Pancreas (tissue), 10 donors: Measurements from ENCODE around the gene SYNE3. TPM values are rescaled to one million over a fixed set of nuclear protein-coding genes. Genes with fewer than 3 reads are reported as not detected.
A peak's percentile ranks its signal among the peaks of the same experiment; 100 is the strongest.

Experiments used
- ATAC-seq, 4 donors: fragments of 200-7000 bp; cut with Tn5 transposase; one replicate each; pipeline versions ENCODE4 v1.8.0 to v1.9.1; 2020; ENCODE audit warnings: mild to moderate bottlenecking in 4 of 4, moderate library complexity in 4 of 4
- DNase-seq, 6 donors: peaks; one replicate each; pipeline ENCODE4 v3.0.0-alpha.2; 2020
- FAIRE-seq: peaks from 2 replicates; lab custom pipeline; 2012; peaks lifted over from hg19 to GRCh38; lab: Jason Lieb, UNC
- H3K27ac ChIP-seq, 4 donors: fragments of 200-600 bp; sonication (generic); 1 replicate in 3 of 4; 2 replicates in 1 of 4; pipeline versions ENCODE4 v1.5.0 to v1.8.0; 2020
- H3K27me3 ChIP-seq, 4 donors: fragments of 200-600 bp; one replicate each; pipeline ENCODE4 v1.8.0; 2021
- H3K36me3 ChIP-seq, 3 donors: fragments of 200-600 bp; sonication (generic) in 1 of 3; one replicate each; pipeline versions ENCODE4 v1.5.0 to v1.8.0; 2020 to 2021
- H3K4me1 ChIP-seq, 3 donors: fragments of 200-600 bp; one replicate each; pipeline ENCODE4 v1.8.0; 2021
- H3K4me3 ChIP-seq, 4 donors: fragments of 200-600 bp; sonication (generic) in 2 of 4; one replicate each; pipeline versions ENCODE4 v1.5.0 to v1.8.0; 2020 to 2021
- H3K9me3 ChIP-seq, 4 donors: fragments of 200-600 bp; one replicate each; pipeline ENCODE4 v1.8.0; 2021
- WGBS, 2 donors: extraction: QIAGEN DNeasy Blood & Tissue Kit; methylation state at CpG; one replicate each; pipeline ENCODE4 v1.1.7; 2013; 5-methylcytosine and 5-hydroxymethylcytosine counted together
- intact Hi-C, 3 donors: fragments of 100-400 bp; cut with DNase I; formaldehyde crosslinking; loops; one replicate each; pipeline versions ENCODE4 v1.11.1 to v1.14.2; 2022
- polyA plus RNA-seq, 2 donors: library from polyadenylated mRNA; stranded (reverse); fragments of 200-250 nt; gene quantifications; one replicate each; pipeline ENCODE4 v1.2.3, GENCODE V29; 2013
- total RNA-seq, 6 donors: library from RNA; stranded (reverse); fragmentation: NEBNext Ultra II Directional in 4 of 6; extraction: Animal tissue kit (Norgen Biotek cat#: 25700) in 4 of 6; gene quantifications; one replicate each; pipeline versions ENCODE4 v1.2.1 to v1.2.4, GENCODE V29; 2021 to 2023
- TF ChIP-seq, protein P1 (sequence below), 4 donors: fragments of 200-600 bp; sonication (generic) in 3 of 4; IDR thresholded peaks; one replicate each; pipeline versions ENCODE4 v1.5.0 to v1.8.0; 2021; ENCODE audit warnings: antibody characterized with exemption in 4 of 4
- donor health status: healthy with polysubstance abuse.
- donor health status: DM: no; HTN: no; CAD: no; lungs with moderate emphysema.
- donor health status: DM: no; HTN: no; CAD: no.
- donor health status: control.
- donor health status: control.
- donor health status: Bipolar disorder and iron deficiency.
- donor health status: DM: yes; HTN: yes; CAD: no.
- donor health status: DM: no; HTN: no; CAD: no.
- donor health status: DM: no; HTN: no; CAD: no.
- donor health status: DM: yes; HTN: yes; CAD: no.

Gene SYNE3
- total and polyA plus RNA-seq, 8 donors = 0.54 to 4.5 (median 2.0) TPM

DNA sequence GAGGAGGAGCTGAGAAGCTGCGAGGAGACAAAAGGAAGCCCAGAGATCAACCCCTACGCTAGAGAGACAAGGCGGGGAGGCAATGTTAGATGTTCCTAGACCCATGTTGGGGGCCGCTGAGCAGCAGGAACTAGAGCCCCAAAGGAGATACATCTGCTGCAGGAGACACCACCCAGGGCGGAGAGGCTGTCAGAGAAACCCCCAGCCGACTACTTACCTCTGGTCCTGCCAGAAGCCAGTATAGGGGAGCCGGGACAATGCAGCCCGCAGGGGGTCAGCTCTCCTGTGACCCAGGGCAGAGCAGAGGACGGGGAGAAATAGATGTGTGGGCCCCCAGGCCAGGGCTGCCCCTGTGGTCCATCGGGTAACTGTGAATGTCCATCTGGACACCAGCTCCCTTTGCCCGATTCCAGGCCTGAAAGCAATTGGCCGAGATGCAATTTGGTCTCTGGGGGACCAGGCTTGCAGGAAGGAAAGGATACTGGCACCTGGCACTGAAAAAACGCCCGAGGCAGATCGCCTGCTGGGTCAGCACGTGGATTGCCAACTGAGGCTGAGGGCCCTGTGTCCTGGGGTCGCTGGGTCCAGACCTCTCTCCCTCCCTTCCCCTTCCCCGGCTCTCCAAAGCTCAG is 34.9 kb downstream of the SYNE3 start:
- intact Hi-C loops = no loop called here
- peaks cover 0 to 5% (median 0%) of the 10 kb centered on the region in 3 donors for H3K4me1 ChIP-seq
- H3K4me3 ChIP-seq = no peak overlapping the region
- 77 to 82% methylated on average over 18 of the region's 18 CpGs for WGBS, 2 donors
- H3K9me3 ChIP-seq = no peaks in the 10 kb centered on the region
- DNase-seq (no peak), FAIRE-seq (no peak), ATAC-seq (no peak)
- H3K27me3 ChIP-seq = no peaks in the 10 kb centered on the region
- H3K36me3 ChIP-seq = no peaks in the 10 kb centered on the region
- TF ChIP-seq, protein P1, sequence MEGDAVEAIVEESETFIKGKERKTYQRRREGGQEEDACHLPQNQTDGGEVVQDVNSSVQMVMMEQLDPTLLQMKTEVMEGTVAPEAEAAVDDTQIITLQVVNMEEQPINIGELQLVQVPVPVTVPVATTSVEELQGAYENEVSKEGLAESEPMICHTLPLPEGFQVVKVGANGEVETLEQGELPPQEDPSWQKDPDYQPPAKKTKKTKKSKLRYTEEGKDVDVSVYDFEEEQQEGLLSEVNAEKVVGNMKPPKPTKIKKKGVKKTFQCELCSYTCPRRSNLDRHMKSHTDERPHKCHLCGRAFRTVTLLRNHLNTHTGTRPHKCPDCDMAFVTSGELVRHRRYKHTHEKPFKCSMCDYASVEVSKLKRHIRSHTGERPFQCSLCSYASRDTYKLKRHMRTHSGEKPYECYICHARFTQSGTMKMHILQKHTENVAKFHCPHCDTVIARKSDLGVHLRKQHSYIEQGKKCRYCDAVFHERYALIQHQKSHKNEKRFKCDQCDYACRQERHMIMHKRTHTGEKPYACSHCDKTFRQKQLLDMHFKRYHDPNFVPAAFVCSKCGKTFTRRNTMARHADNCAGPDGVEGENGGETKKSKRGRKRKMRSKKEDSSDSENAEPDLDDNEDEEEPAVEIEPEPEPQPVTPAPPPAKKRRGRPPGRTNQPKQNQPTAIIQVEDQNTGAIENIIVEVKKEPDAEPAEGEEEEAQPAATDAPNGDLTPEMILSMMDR (IDR thresholded peaks at IDR 0.05) = no peak
- H3K27ac ChIP-seq = no peak overlapping the region

DNA sequence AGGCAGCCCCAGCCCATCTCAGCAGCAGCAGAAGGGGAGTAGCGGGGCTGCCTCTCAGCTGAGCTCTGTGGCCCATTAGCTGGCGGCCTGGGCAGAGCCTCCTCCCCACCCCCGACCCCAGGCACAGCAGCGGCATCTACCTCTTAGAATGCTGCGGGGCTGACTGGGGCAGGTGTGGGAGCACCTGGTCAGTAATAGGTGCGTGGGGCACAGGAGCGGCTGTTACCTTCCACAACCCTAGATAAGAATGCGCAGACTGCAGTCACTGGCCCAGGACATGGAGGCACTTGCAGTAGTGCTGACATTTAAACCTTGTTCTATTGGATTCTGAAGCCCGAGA is 35.6 kb downstream of the SYNE3 start:
- intact Hi-C loops = no loop called here
- TF ChIP-seq, protein P1 (IDR thresholded peaks at IDR 0.05) = no peak
- FAIRE-seq = no peak
- DNase-seq = peak in 1 of 6 donors; percentile 31
- Histone ChIP-seq H3K4me1 (peaks cover 0 to 5% (median 0%) of the 10 kb centered on the region in 3 donors), H3K4me3 (no peak overlapping the region), H3K36me3 (no peaks in the 10 kb centered on the region), H3K27me3 (no peaks in the 10 kb centered on the region), H3K9me3 (no peaks in the 10 kb centered on the region), H3K27ac (no peak overlapping the region)
- ATAC-seq = no peak
- 77 to 85% methylated on average over 9 of the region's 9 CpGs for WGBS, 2 donors

DNA sequence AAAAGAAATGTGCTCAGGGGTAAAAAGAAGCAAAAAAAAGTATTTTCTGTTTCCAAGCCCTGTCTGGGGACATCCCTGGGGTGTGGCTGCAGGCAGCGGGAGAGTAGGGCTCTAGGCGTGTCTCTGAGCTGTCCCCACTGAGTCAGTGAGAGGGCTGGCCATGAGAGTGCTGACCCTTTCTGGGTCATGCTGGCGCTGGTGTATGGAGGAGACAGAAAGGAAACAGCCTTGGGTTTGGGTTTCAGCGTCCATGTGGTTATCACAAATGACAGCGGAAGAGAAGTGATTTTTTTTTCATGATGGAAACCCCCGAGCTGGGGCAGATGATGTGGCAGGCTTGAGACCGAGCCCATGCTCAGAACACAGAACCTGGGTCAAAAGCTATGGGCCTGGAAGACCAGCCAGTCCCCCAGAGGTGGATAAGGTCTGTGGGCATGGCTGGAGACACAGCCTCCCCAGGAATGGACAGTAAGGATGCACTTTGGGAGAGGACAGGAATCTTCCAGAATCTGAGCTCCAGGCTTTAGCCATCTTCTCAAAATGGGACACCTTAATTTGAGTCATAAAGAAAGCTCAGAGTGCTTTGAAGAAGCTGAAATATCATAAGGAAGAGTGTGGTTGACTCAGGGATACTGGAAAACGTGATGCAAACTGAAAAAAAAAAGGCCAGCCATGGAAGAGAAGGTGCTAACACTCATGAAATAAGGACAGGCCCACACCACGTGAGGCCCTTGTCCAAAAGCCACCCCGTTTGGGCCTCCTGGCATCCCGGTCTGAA is 36.2 kb downstream of the SYNE3 start:
- no peaks in the 10 kb centered on the region for H3K27me3 ChIP-seq
- H3K9me3 ChIP-seq = no peaks in the 10 kb centered on the region
- H3K4me1 ChIP-seq = peaks cover 0 to 5% (median 0%) of the 10 kb centered on the region in 3 donors
- no peak overlapping the region for H3K27ac ChIP-seq
- no peak overlapping the region for H3K4me3 ChIP-seq
- FAIRE-seq = no peak
- TF ChIP-seq, protein P1 (IDR thresholded peaks at IDR 0.05) = no peak
- intact Hi-C loops = no loop called here
- ATAC-seq = peak in 3 of 4 donors; percentile 63 to 72 (median 64)
- peak in 2 of 6 donors; percentile 14 to 37 for DNase-seq
- WGBS, 2 donors = 76 to 77% methylated on average over 11 of the region's 11 CpGs
- no peaks in the 10 kb centered on the region for H3K36me3 ChIP-seq

DNA sequence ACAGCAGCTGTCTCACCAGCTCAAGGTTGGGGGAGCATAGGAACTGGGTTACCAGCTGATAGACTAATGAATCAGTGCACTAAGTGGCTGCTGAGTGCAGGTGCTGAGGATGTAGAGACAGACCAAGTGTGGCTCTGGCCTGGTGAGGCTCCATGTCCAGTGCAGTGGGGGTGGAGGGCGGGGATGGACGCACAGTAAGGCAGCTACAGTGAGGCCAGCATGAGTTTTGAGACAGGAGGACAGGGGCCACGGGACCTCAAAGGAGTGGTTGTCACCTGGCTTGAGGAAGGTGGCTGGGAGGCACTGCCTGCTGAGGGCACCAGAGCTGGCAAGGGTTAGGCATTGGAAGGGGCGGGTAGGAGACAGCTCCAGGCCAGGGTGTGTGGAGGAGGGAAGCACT is 37.0 kb downstream of the SYNE3 start:
- Histone ChIP-seq H3K4me1 (peaks cover 0 to 5% (median 0%) of the 10 kb centered on the region in 3 donors), H3K27me3 (no peaks in the 10 kb centered on the region), H3K9me3 (no peaks in the 10 kb centered on the region), H3K4me3 (no peak overlapping the region), H3K36me3 (no peaks in the 10 kb centered on the region), H3K27ac (no peak overlapping the region)
- no peak for FAIRE-seq
- intact Hi-C loops = no loop called here
- TF ChIP-seq, protein P1 (IDR thresholded peaks at IDR 0.05) = no peak
- no peak for ATAC-seq
- DNase-seq = peak in 1 of 6 donors; percentile 31
- WGBS, 2 donors = 80 to 89% methylated on average over 4 of the region's 4 CpGs

DNA sequence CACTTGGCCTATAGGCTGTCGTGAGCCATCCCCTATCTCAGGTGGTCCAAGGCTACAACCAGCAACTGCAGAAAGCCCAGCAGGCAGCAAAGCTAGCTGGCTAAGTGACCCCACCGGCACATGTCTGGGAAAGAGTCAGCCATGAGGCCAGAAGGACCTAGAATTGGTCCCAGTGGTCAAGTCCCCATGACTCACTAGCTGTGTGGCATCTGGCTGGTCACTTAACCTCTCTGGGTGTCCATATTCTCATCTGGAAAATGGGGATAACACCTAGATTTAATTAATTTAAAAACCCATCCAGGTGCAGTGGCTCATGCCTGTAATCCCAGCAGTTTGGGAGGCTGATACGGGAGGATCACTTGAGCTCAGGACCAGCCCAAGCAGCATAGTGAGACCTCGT is 37.6 kb downstream of the SYNE3 start:
- TF ChIP-seq, protein P1 (IDR thresholded peaks at IDR 0.05) = no peak
- H3K27ac ChIP-seq = no peak overlapping the region
- FAIRE-seq = no peak

More for the DNA sequence above, 37.6 kb downstream of the SYNE3 start:
- intact Hi-C loops = no loop called here
- WGBS, 2 donors = 88 to 91% methylated on average over 4 of the region's 4 CpGs
- Histone ChIP-seq H3K4me1 (peaks cover 0 to 4% (median 0%) of the 10 kb centered on the region in 3 donors), H3K9me3 (no peaks in the 10 kb centered on the region), H3K4me3 (no peak overlapping the region), H3K27me3 (no peaks in the 10 kb centered on the region), H3K36me3 (no peaks in the 10 kb centered on the region)
- ATAC-seq = no peak
- DNase-seq = peak in 1 of 6 donors; percentile 14
